Activated naive CD8-positive, alpha-beta T cell treated with anti-CD3 and anti-CD28 coated beads, Interleukin-2, amount 50 U/mL, for 24 hours (primary cell): ENCODE measurements around the gene TMEM115.

Experiments used
- ATAC-seq: fragments of 150-1000 bp; cut with Tn5 transposase; one replicate; pipeline ENCODE4 v1.10.0; 2021
- DNase-seq: peaks from one replicate; pipeline ENCODE4 v3.0.0; 2021
- H3K27ac Mint-ChIP-seq: one replicate; pipeline ENCODE4 v1.8.0; 2021; ENCODE audit warnings: mild to moderate bottlenecking, mixed read lengths
- H3K27me3 Mint-ChIP-seq: one replicate; pipeline ENCODE4 v1.8.0; 2021; ENCODE audit warnings: mixed read lengths
- H3K36me3 Mint-ChIP-seq: one replicate; pipeline ENCODE4 v1.8.0; 2021; ENCODE audit warnings: low read depth, mixed read lengths
- H3K4me1 Mint-ChIP-seq: one replicate; pipeline ENCODE4 v1.8.0; 2021; ENCODE audit warnings: mixed read lengths
- H3K4me3 Mint-ChIP-seq: one replicate; pipeline ENCODE4 v1.8.0; 2021; ENCODE audit warnings: mild to moderate bottlenecking, moderate library complexity, mixed read lengths
- H3K9me3 Mint-ChIP-seq: one replicate; pipeline ENCODE4 v1.8.0; 2021; ENCODE audit warnings: mixed read lengths

Gene TMEM115

GRCh38 chr3:50385754-50386153, 26.4 kb upstream of the TMEM115 start:
- H3K27ac Mint-ChIP-seq, result no peak overlapping the region

GRCh38 chr3:50383750-50384149, 24.4 kb upstream of the TMEM115 start:
- no peak overlapping the region for H3K27ac Mint-ChIP-seq
- ATAC-seq, result no peak
- no peaks in the 10 kb centered on the region for H3K4me1 Mint-ChIP-seq

More at GRCh38 chr3:50385754-50386153, 26.4 kb upstream of the TMEM115 start:
- H3K9me3 Mint-ChIP-seq, result no peaks in the 10 kb centered on the region
- DNase-seq, result no peak
- no peak overlapping the region for H3K4me3 Mint-ChIP-seq
- no peaks in the 10 kb centered on the region for H3K27me3 Mint-ChIP-seq
- no peak for ATAC-seq
- no peaks in the 10 kb centered on the region for H3K36me3 Mint-ChIP-seq
- no peaks in the 10 kb centered on the region for H3K4me1 Mint-ChIP-seq

GRCh38 chr3:50382722-50383121, 23.4 kb upstream of the TMEM115 start:
- H3K27ac Mint-ChIP-seq, result no peak overlapping the region
- no peak overlapping the region for H3K4me3 Mint-ChIP-seq
- no peak for ATAC-seq
- no peaks in the 10 kb centered on the region for H3K9me3 Mint-ChIP-seq
- H3K36me3 Mint-ChIP-seq, result no peaks in the 10 kb centered on the region
- H3K27me3 Mint-ChIP-seq, result no peaks in the 10 kb centered on the region
- DNase-seq, result no peak
- H3K4me1 Mint-ChIP-seq, result no peaks in the 10 kb centered on the region

More at GRCh38 chr3:50383750-50384149, 24.4 kb upstream of the TMEM115 start:
- Mint-ChIP-seq H3K9me3 (no peaks in the 10 kb centered on the region), H3K36me3 (no peaks in the 10 kb centered on the region), H3K4me3 (no peak overlapping the region), H3K27me3 (no peaks in the 10 kb centered on the region)
- no peak for DNase-seq

GRCh38 chr3:50381383-50381782, 22.1 kb upstream of the TMEM115 start:
- H3K9me3 Mint-ChIP-seq, result no peaks in the 10 kb centered on the region
- no peaks in the 10 kb centered on the region for H3K4me1 Mint-ChIP-seq
- ATAC-seq (no peak), DNase-seq (no peak)
- no peaks in the 10 kb centered on the region for H3K27me3 Mint-ChIP-seq
- H3K4me3 Mint-ChIP-seq, result no peak overlapping the region
- no peak overlapping the region for H3K27ac Mint-ChIP-seq
- H3K36me3 Mint-ChIP-seq, result no peaks in the 10 kb centered on the region

- Mint-ChIP-seq H3K4me1 (no peaks in the 10 kb centered on the region), H3K27me3 (no peaks in the 10 kb centered on the region), H3K36me3 (no peaks in the 10 kb centered on the region), H3K27ac (no peak overlapping the region), H3K9me3 (no peaks in the 10 kb centered on the region), H3K4me3 (no peak overlapping the region)
- DNase-seq, result no peak
- ATAC-seq, result no peak
Observed at GRCh38 chr3:50380405-50381085, 21.2 kb upstream of the TMEM115 start.

GRCh38 chr3:50378757-50379156, 19.4 kb upstream of the TMEM115 start:
- H3K4me3 Mint-ChIP-seq, result no peak overlapping the region
- no peaks in the 10 kb centered on the region for H3K36me3 Mint-ChIP-seq
- H3K27ac Mint-ChIP-seq, result no peak overlapping the region
- DNase-seq (no peak), ATAC-seq (no peak)
- no peaks in the 10 kb centered on the region for H3K9me3 Mint-ChIP-seq
- no peaks in the 10 kb centered on the region for H3K27me3 Mint-ChIP-seq
- H3K4me1 Mint-ChIP-seq, result no peaks in the 10 kb centered on the region

GRCh38 chr3:50378024-50378423, 18.7 kb upstream of the TMEM115 start:
- Mint-ChIP-seq H3K27ac (no peak overlapping the region), H3K9me3 (no peaks in the 10 kb centered on the region), H3K4me3 (no peak overlapping the region), H3K36me3 (no peaks in the 10 kb centered on the region), H3K4me1 (peaks cover 2% of the 10 kb centered on the region), H3K27me3 (no peaks in the 10 kb centered on the region)
- ATAC-seq, result no peak
- DNase-seq, result no peak

- no peaks in the 10 kb centered on the region for H3K27me3 Mint-ChIP-seq
- no peaks in the 10 kb centered on the region for H3K9me3 Mint-ChIP-seq
- DNase-seq, result no peak
- peak; percentile 21 for ATAC-seq
- no peak overlapping the region for H3K4me3 Mint-ChIP-seq
- no peak overlapping the region for H3K27ac Mint-ChIP-seq
- H3K36me3 Mint-ChIP-seq, result no peaks in the 10 kb centered on the region
- peaks cover 4% of the 10 kb centered on the region for H3K4me1 Mint-ChIP-seq
Observed at GRCh38 chr3:50375258-50375931, 16.1 kb upstream of the TMEM115 start.

- Mint-ChIP-seq H3K27ac (no peak overlapping the region), H3K4me3 (no peak overlapping the region), H3K9me3 (no peaks in the 10 kb centered on the region), H3K36me3 (no peaks in the 10 kb centered on the region), H3K4me1 (peaks cover 4% of the 10 kb centered on the region), H3K27me3 (no peaks in the 10 kb centered on the region)
- DNase-seq (no peak), ATAC-seq (no peak)
Observed at GRCh38 chr3:50374363-50375257, 15.3 kb upstream of the TMEM115 start.

GRCh38 chr3:50373146-50374051, 14.1 kb upstream of the TMEM115 start:
- Mint-ChIP-seq H3K27ac (no peak overlapping the region), H3K4me1 (peaks cover 4% of the 10 kb centered on the region)

GRCh38 chr3:50372349-50372748, 13.0 kb upstream of the TMEM115 start:
- ATAC-seq, result no peak
- Mint-ChIP-seq H3K4me3 (no peak overlapping the region), H3K27ac (no peak overlapping the region), H3K36me3 (no peaks in the 10 kb centered on the region), H3K9me3 (no peaks in the 10 kb centered on the region), H3K27me3 (no peaks in the 10 kb centered on the region), H3K4me1 (peaks cover 4% of the 10 kb centered on the region)
- no peak for DNase-seq

More at GRCh38 chr3:50373146-50374051, 14.1 kb upstream of the TMEM115 start:
- ATAC-seq, result no peak
- no peaks in the 10 kb centered on the region for H3K36me3 Mint-ChIP-seq
- H3K4me3 Mint-ChIP-seq, result no peak overlapping the region
- no peaks in the 10 kb centered on the region for H3K27me3 Mint-ChIP-seq
- DNase-seq, result no peak
- no peaks in the 10 kb centered on the region for H3K9me3 Mint-ChIP-seq

- Mint-ChIP-seq H3K4me3 (no peak overlapping the region), H3K27me3 (no peaks in the 10 kb centered on the region), H3K36me3 (no peaks in the 10 kb centered on the region), H3K4me1 (peaks cover 4% of the 10 kb centered on the region), H3K9me3 (no peaks in the 10 kb centered on the region), H3K27ac (no peak overlapping the region)
- ATAC-seq (no peak), DNase-seq (no peak)
Observed at GRCh38 chr3:50371133-50371685, 11.9 kb upstream of the TMEM115 start.

GRCh38 chr3:50370594-50370993, 11.3 kb upstream of the TMEM115 start:
- Mint-ChIP-seq H3K27me3 (no peaks in the 10 kb centered on the region), H3K9me3 (no peaks in the 10 kb centered on the region), H3K36me3 (no peaks in the 10 kb centered on the region), H3K4me3 (no peak overlapping the region), H3K27ac (no peak overlapping the region), H3K4me1 (peaks cover 10% of the 10 kb centered on the region)
- DNase-seq, result no peak
- ATAC-seq, result no peak
